ENCODE measurements around the gene ASGR1. TPM values are rescaled to one million over a fixed set of nuclear protein-coding genes. Genes with fewer than 3 reads are reported as not detected.

ASGR1 gene
- total RNA-seq, 1 experiment from 2014 or later = 1.3 TPM

GRCh38 chr17:7156342-7156940 lies 22.7 kb downstream of the ASGR1 start:
- H3K27ac ChIP-seq (ENCODE audit: low read length) = no peak overlapping the region
- in situ Hi-C loops (cut with HindIII; ENCODE audit: low pct_unique_long_range_greater_than_20kb, low sequenced_read_pairs) (no loop called here), intact Hi-C loops (cut with micrococcal nuclease; ENCODE audit: unreplicated experiment) (no loop called here)
- no TSS peak for BruUV-seq (replicated peaks)
- TF ChIP-seq REST (IDR thresholded peaks at IDR 0.05; ENCODE audit: insufficient read depth in 1 of 2, low read depth in 2 of 2, low read length in 1 of 2) (no peak), CTCF (IDR thresholded peaks at IDR 0.05) (no peak), SIN3A (IDR thresholded peaks at IDR 0.05; ENCODE audit: borderline replicate concordance, insufficient read depth, low read depth, low read length) (no peak)
- ATAC-seq (no peak), DNase-seq (ENCODE audit: low read depth, low spot score) (no peak)
- H3K4me3 ChIP-seq (ENCODE audit: low read depth in 2 of 2, low read length in 2 of 2) = no peak overlapping the region
- ChIA-PET CTCF (interaction anchor here (0.7 kb wide), 1 partner anchor 45 kb away, joined by 7 read pairs; no protein-coding TSS in a partner anchor), POLR2A (no interaction called here)
- no peaks in the 10 kb centered on the region for H3K9me3 ChIP-seq (ENCODE audit: control insufficient read depth, insufficient read depth, low read depth, low read length)
- no peaks in the 10 kb centered on the region for H3K36me3 ChIP-seq (ENCODE audit: control insufficient read depth, insufficient read depth, low read length)
- H3K27me3 ChIP-seq (ENCODE audit: control insufficient read depth, insufficient read depth, low read length) = no peaks in the 10 kb centered on the region
- no peaks in the 10 kb centered on the region for H3K4me1 ChIP-seq (ENCODE audit: control insufficient read depth, insufficient read depth, low read length)

- no peak for TF ChIP-seq TCF7L2 (IDR thresholded peaks at IDR 0.05; ENCODE audit: low read depth, low read length)
- TF ChIP-seq POLR2AphosphoS5 (IDR thresholded peaks at IDR 0.05; ENCODE audit: low read depth, low read length) = no peak
- no peak for TF ChIP-seq CTCF (IDR thresholded peaks at IDR 0.05)
- no peak for TF ChIP-seq REST (IDR thresholded peaks at IDR 0.05; ENCODE audit: insufficient read depth in 1 of 2, low read depth in 2 of 2, low read length in 1 of 2)
- TF ChIP-seq SIN3A (IDR thresholded peaks at IDR 0.05; ENCODE audit: borderline replicate concordance, insufficient read depth, low read depth, low read length) = no peak
- intact Hi-C loops (cut with micrococcal nuclease; ENCODE audit: unreplicated experiment) = no loop called here
- Histone ChIP-seq H3K9me3 (ENCODE audit: control insufficient read depth, insufficient read depth, low read depth, low read length) (no peaks in the 10 kb centered on the region), H3K4me3 (ENCODE audit: low read depth in 2 of 2, low read length in 2 of 2) (no peak overlapping the region), H3K4me1 (ENCODE audit: control insufficient read depth, insufficient read depth, low read length) (no peaks in the 10 kb centered on the region), H3K27me3 (ENCODE audit: control insufficient read depth, insufficient read depth, low read length) (no peaks in the 10 kb centered on the region), H3K27ac (ENCODE audit: low read length) (no peak overlapping the region), H3K36me3 (ENCODE audit: control insufficient read depth, insufficient read depth, low read length) (no peaks in the 10 kb centered on the region)
- DNase-seq (ENCODE audit: low read depth, low spot score) = no peak
- in situ Hi-C loops (cut with HindIII; ENCODE audit: low pct_unique_long_range_greater_than_20kb, low sequenced_read_pairs) = no loop called here
- ChIA-PET CTCF (no interaction called here), POLR2A (no interaction called here)
- ATAC-seq = peak; percentile 73; the same call in 1 of the 2 replicates
- no TSS peak for BruUV-seq (replicated peaks)
These were observed 31.4 kb downstream of the ASGR1 start for GRCh38 chr17:7147772-7148171.
